SK-N-SH (cell line): ENCODE results near the gene SEPTIN11. TPM values are rescaled to one million over a fixed set of nuclear protein-coding genes. Genes with fewer than 3 reads are reported as not detected.
A peak's percentile ranks its signal among the peaks of the same experiment; 100 is the strongest.

Source experiments
- CTCF ChIA-PET: fragments of 300-600, 350-600 bp; formaldehyde crosslinking; extraction: SDS; loops from one replicate; lab custom pipeline; 2021; lab: Yijun Ruan, JAX
- POLR2A ChIA-PET: fragments of 350-600 bp; sonication (Branson Sonifier 250); formaldehyde crosslinking; extraction: SDS; loops from one replicate; lab custom pipeline; 2020; ENCODE audit warnings: antibody characterized with exemption, inconsistent platforms; lab: Yijun Ruan, JAX
- DNase-seq: peaks from one replicate; pipeline ENCODE4 v3.0.0; 2012
- H2AFZ ChIP-seq: fragments of 200-600 bp; sonication (generic); 2 replicates; pipeline ENCODE4 v1.8.1; 2016; ENCODE audit warnings: antibody characterized with exemption, mild to moderate bottlenecking, low read depth
- H3F3A ChIP-seq: fragments of 200-600 bp; sonication (generic); replicated peaks from 2 replicates; pipeline ENCODE3; 2016; ENCODE audit warnings: antibody characterized with exemption, mild to moderate bottlenecking; ENCODE audit not compliant: insufficient read depth
- H3K27ac ChIP-seq, 2 experiments: fragments of 200-500 bp in 1 of 2; fragments of 200-600 bp in 1 of 2; sonication (Bioruptor generic) in 1 of 2; sonication (generic), shearing (Covaris generic) in 1 of 2; 2 replicates each; pipeline versions ENCODE4 v1.5.1 to v1.6.1; 2014 to 2016; ENCODE audit warnings: low read depth in 2 of 2, inconsistent platforms in 1 of 2, low read length in 1 of 2, mild to moderate bottlenecking in 1 of 2, mixed read lengths in 1 of 2
- H3K27me3 ChIP-seq: fragments of 200-600 bp; sonication (generic), shearing (Covaris generic); 2 replicates; pipeline ENCODE4 v1.6.1; 2016; ENCODE audit warnings: mixed run types; ENCODE audit not compliant: insufficient read depth
- H3K36me3 ChIP-seq, 2 experiments: fragments of 200-500 bp in 1 of 2; fragments of 200-600 bp in 1 of 2; sonication (Bioruptor generic) in 1 of 2; sonication (generic) in 1 of 2; replicated peaks in 1 of 2; 2 replicates each; pipeline versions ENCODE3 to v1.5.1; 2014 to 2016; ENCODE audit warnings: low read length in 1 of 2, mild to moderate bottlenecking in 1 of 2; ENCODE audit not compliant: insufficient read depth in 2 of 2, control insufficient read depth in 1 of 2
- H3K4me1 ChIP-seq, 2 experiments: fragments of 200-500 bp in 1 of 2; fragments of 200-600 bp in 1 of 2; sonication (Bioruptor generic) in 1 of 2; sonication (generic), shearing (Covaris generic) in 1 of 2; 2 replicates each; pipeline versions ENCODE4 v1.5.1 to v1.6.1; 2014 to 2016; ENCODE audit warnings: low read depth in 1 of 2, low read length in 1 of 2, mixed run types in 1 of 2; ENCODE audit not compliant: insufficient read depth in 2 of 2, control insufficient read depth in 1 of 2
- H3K4me2 ChIP-seq: fragments of 200-600 bp; sonication (generic), shearing (Covaris generic); 2 replicates; pipeline ENCODE4 v1.6.1; 2017; ENCODE audit warnings: mixed run types
- H3K4me3 ChIP-seq, 2 experiments: fragments of 200-500 bp in 1 of 2; fragments of 200-600 bp in 1 of 2; sonication (Bioruptor generic) in 1 of 2; sonication (generic), shearing (Covaris generic) in 1 of 2; 2 replicates each; pipeline versions ENCODE4 v1.5.1 to v1.8.1; 2014 to 2016; ENCODE audit warnings: low read depth in 2 of 2, inconsistent platforms in 1 of 2, low read length in 1 of 2, mild to moderate bottlenecking in 1 of 2, mixed read lengths in 1 of 2, moderate library complexity in 1 of 2
- H3K79me2 ChIP-seq: fragments of 200-600 bp; sonication (generic); 2 replicates; pipeline ENCODE4 v1.8.1; 2017; ENCODE audit warnings: mild to moderate bottlenecking; ENCODE audit not compliant: insufficient read depth
- H3K9ac ChIP-seq: fragments of 200-600 bp; sonication (generic); 2 replicates; pipeline ENCODE4 v1.6.1; 2017; ENCODE audit warnings: mixed run types
- H3K9me2 ChIP-seq: fragments of 200-600 bp; sonication (generic); 2 replicates; pipeline ENCODE4 v1.6.1; 2017; ENCODE audit warnings: mixed run types
- H3K9me3 ChIP-seq: fragments of 200-600 bp; sonication (generic); 2 replicates; pipeline ENCODE4 v1.6.1; 2017; ENCODE audit warnings: mixed run types, mild to moderate bottlenecking, moderate library complexity
- H4K20me1 ChIP-seq: fragments of 200-600 bp; sonication (generic); 2 replicates; pipeline ENCODE4 v1.6.1; 2017; ENCODE audit warnings: mild to moderate bottlenecking, mixed run types; ENCODE audit not compliant: insufficient read depth
- CHD2 ChIP-seq: fragments of 150-350 bp; IDR thresholded peaks from 2 replicates; pipeline ENCODE4 v1.6.1; 2018; ENCODE audit warnings: low read length; ENCODE audit not compliant: partially characterized antibody
- CTCF ChIP-seq: fragments of 200-600 bp; sonication (generic); IDR thresholded peaks from 2 replicates; pipeline ENCODE4 v1.6.1; 2017; ENCODE audit warnings: antibody characterized with exemption, mild to moderate bottlenecking, moderate library complexity
- ELF1 ChIP-seq: IDR thresholded peaks from 2 replicates; pipeline ENCODE4 v1.4.0; 2012
- EP300 ChIP-seq, 2 experiments: IDR thresholded peaks; 2 replicates each; pipeline versions ENCODE4 v1.4.0 to v1.6.1; 2012; ENCODE audit warnings: borderline replicate concordance in 1 of 2, low read depth in 1 of 2, low read length in 1 of 2
- EZH2phosphoT487 ChIP-seq: fragments of 200-600 bp; sonication (generic); IDR thresholded peaks from 2 replicates; pipeline ENCODE4 v1.6.1; 2017; ENCODE audit warnings: low read depth, mixed run types, mild to moderate bottlenecking, antibody characterized with exemption, moderate library complexity, borderline replicate concordance
- FOSL2 ChIP-seq: IDR thresholded peaks from 2 replicates; pipeline ENCODE4 v1.4.0; 2012; ENCODE audit warnings: low read depth, mild to moderate bottlenecking, moderate library complexity, borderline replicate concordance
- GATA2 ChIP-seq: sonication (generic); formaldehyde crosslinking; IDR thresholded peaks from 2 replicates; pipeline ENCODE4 v1.5.0; 2020; ENCODE audit warnings: mild to moderate bottlenecking, missing genetic modification reagents
- IRF3 ChIP-seq: fragments of 150-350 bp; IDR thresholded peaks from 2 replicates; pipeline ENCODE4 v1.6.1; 2016; ENCODE audit warnings: mild to moderate bottlenecking, low read depth, low read length
- JUND ChIP-seq: IDR thresholded peaks from 2 replicates; pipeline ENCODE4 v1.4.0; 2012
- MAX ChIP-seq: IDR thresholded peaks from 2 replicates; pipeline ENCODE4 v1.4.0; 2012; ENCODE audit warnings: low read depth
- MEF2A ChIP-seq: IDR thresholded peaks from 2 replicates; pipeline ENCODE4 v1.4.0; 2012; ENCODE audit warnings: low read depth, borderline replicate concordance
- MXI1 ChIP-seq: IDR thresholded peaks from 2 replicates; pipeline ENCODE4 v1.6.1; 2012; ENCODE audit warnings: mild to moderate bottlenecking, low read depth, low read length, improper control_type of control experiment
- NFIC ChIP-seq: IDR thresholded peaks from 2 replicates; pipeline ENCODE4 v1.4.0; 2012; ENCODE audit warnings: borderline replicate concordance
- NRF1 ChIP-seq: IDR thresholded peaks from 2 replicates; pipeline ENCODE4 v1.6.1; 2012; ENCODE audit warnings: low read depth, mild to moderate bottlenecking, low read length
- PBX3 ChIP-seq: IDR thresholded peaks from 2 replicates; pipeline ENCODE4; 2012
- POLR2AphosphoS5 ChIP-seq: IDR thresholded peaks from 2 replicates; pipeline ENCODE4 v1.6.1; 2012; ENCODE audit warnings: low read depth, low read length
- RAD21 ChIP-seq: IDR thresholded peaks from 2 replicates; pipeline ENCODE4 v1.6.1; 2012; ENCODE audit warnings: mild to moderate bottlenecking, low read length
- SIN3A ChIP-seq: IDR thresholded peaks from 2 replicates; pipeline ENCODE4 v1.6.1; 2012; ENCODE audit warnings: low read depth, mild to moderate bottlenecking, low read length, moderate library complexity, borderline replicate concordance
- SMC3 ChIP-seq: IDR thresholded peaks from 2 replicates; pipeline ENCODE4 v1.6.1; 2012; ENCODE audit warnings: low read depth, low read length, improper control_type of control experiment
- TAF1 ChIP-seq: IDR thresholded peaks from 2 replicates; pipeline ENCODE4 v1.6.1; 2012; ENCODE audit warnings: low read depth, mild to moderate bottlenecking, low read length, moderate library complexity, borderline replicate concordance
- TCF12 ChIP-seq: IDR thresholded peaks from 2 replicates; pipeline ENCODE4 v1.4.0; 2012
- TEAD4 ChIP-seq: IDR thresholded peaks from 2 replicates; pipeline ENCODE4 v1.4.0; 2012; ENCODE audit warnings: mild to moderate bottlenecking, borderline replicate concordance; ENCODE audit not compliant: insufficient read depth
- YY1 ChIP-seq: IDR thresholded peaks from 2 replicates; pipeline ENCODE4 v1.4.0; 2012; ENCODE audit warnings: low read depth, mild to moderate bottlenecking
- ZBTB33 ChIP-seq: IDR thresholded peaks from 2 replicates; pipeline ENCODE4 v1.4.0; 2012; ENCODE audit warnings: low read depth, borderline replicate concordance
- WGBS: methylation state at CpG from one replicate; pipeline ENCODE4 v1.1.6; 2017; ENCODE audit warnings: low lambda C conversion rate; 5-methylcytosine and 5-hydroxymethylcytosine counted together
- polyA plus RNA-seq, 3 experiments: library from polyadenylated mRNA; depleted of rRNA; stranded (reverse); fragments of >200 nt; gene quantifications; 2 replicates each; pipeline ENCODE4 v1.2.3, GENCODE V29; 2012

Gene SEPTIN11
- polyA plus RNA-seq, 1 of the 3 experiments (the other 2 are of a cell fraction), result 47.4 TPM

GRCh38 chr4:76990288-76991080, 40.9 kb downstream of the SEPTIN11 start:
- no peak for DNase-seq
- H2AFZ ChIP-seq, result no peak overlapping the region
- H3K27ac ChIP-seq, result peak overlapping the region; percentile 58 to 94
- peak overlapping the region in 1 of 2 experiments; percentile 12; a peak in 1 of 4 replicates for H3K4me3 ChIP-seq
- H3K9me3 ChIP-seq, result no peaks in the 10 kb centered on the region
- H3K9ac ChIP-seq, result peak overlapping the region; percentile 67
- H3K27me3 ChIP-seq, result no peaks in the 10 kb centered on the region
- ChIA-PET CTCF (interaction anchor here (0.7 to 2.0 kb wide), 3 partner anchors 8 to 53 kb away, joined by 3 to 5 read pairs (median 5); no protein-coding TSS in a partner anchor), POLR2A (no interaction called here)
- peak overlapping the region; percentile 55 for H3K4me2 ChIP-seq
- no peaks in the 10 kb centered on the region for H4K20me1 ChIP-seq
- WGBS, result 79% methylated on average over 11 of the region's 12 CpGs
- peaks cover under 1 to 19% of the 10 kb centered on the region in 2 experiments for H3K36me3 ChIP-seq
- H3K79me2 ChIP-seq, result peaks cover 92% of the 10 kb centered on the region
- peaks cover 4 to 40% of the 10 kb centered on the region in 2 experiments for H3K4me1 ChIP-seq
- H3K9me2 ChIP-seq, result no peaks in the 10 kb centered on the region
- H3F3A ChIP-seq, result peaks cover 49% of the 10 kb centered on the region
- TF ChIP-seq IRF3 (no peak), POLR2AphosphoS5 (peak; percentile 50; the same call in 1 of the 2 replicates), MXI1 (no peak), PBX3 (peak; percentile 60), ELF1 (no peak), EZH2phosphoT487 (no peak), YY1 (no peak), RAD21 (no peak), EP300 (IDR thresholded peaks at IDR 0.05; ENCODE audit: borderline replicate concordance in 1 of 2, low read depth in 1 of 2, low read length in 1 of 2) (peak in 1 of 2 experiments; percentile 74; a peak in 1 of 4 replicates), MEF2A (no peak), JUND (peak; percentile 67), NFIC (peak; percentile 48; the same call in 1 of the 2 replicates), ZBTB33 (no peak), NRF1 (no peak), SMC3 (no peak), SIN3A (no peak), CTCF (peak; percentile 34), TCF12 (peak; percentile 91), TAF1 (no peak), MAX (peak; percentile 47; the same call in 1 of the 2 replicates), GATA2 (no peak), CHD2 (no peak), FOSL2 (peak; percentile 74), TEAD4 (peak; percentile 71)
